ENCODE data around the gene OR2B2.

Gene OR2B2

GRCh38 chr6:27864906-27865849, 47.0 kb downstream of the OR2B2 start (continued):
- TF ChIP-seq ZNF416 (tag by site-specific recombination; IDR thresholded peaks at IDR 0.05) (no peak), ZNF155 (tag by site-specific recombination; IDR thresholded peaks at IDR 0.05) (no peak), KLF7 (tag by site-specific recombination; IDR thresholded peaks at IDR 0.05; ENCODE audit: borderline replicate concordance) (no peak), TRIM28 (IDR thresholded peaks at IDR 0.05; ENCODE audit: borderline replicate concordance, low read length) (0 out of 2 replicates have a peak, but pooled peaks have one; percentile 17), ZNF112 (tag by site-specific recombination; IDR thresholded peaks at IDR 0.05) (no peak), ZNF174 (tag by site-specific recombination; IDR thresholded peaks at IDR 0.05) (no peak), ZNF626 (tag by site-specific recombination; IDR thresholded peaks at IDR 0.05) (no peak), ZNF26 (tag by site-specific recombination; IDR thresholded peaks at IDR 0.05) (no peak), ZSCAN5A (tag by site-specific recombination; IDR thresholded peaks at IDR 0.05) (no peak), WT1 (tag by site-specific recombination; IDR thresholded peaks at IDR 0.05) (no peak), KLF8 (tag by site-specific recombination; IDR thresholded peaks at IDR 0.05) (peak; percentile 53), ZNF548 (tag by site-specific recombination; IDR thresholded peaks at IDR 0.05) (no peak), ZNF211 (tag by site-specific recombination; IDR thresholded peaks at IDR 0.05; ENCODE audit: low read depth) (no peak), PRDM1 (tag by site-specific recombination; IDR thresholded peaks at IDR 0.05) (no peak), ZSCAN4 (tag by site-specific recombination; IDR thresholded peaks at IDR 0.05) (0 out of 2 replicates have a peak, but pooled peaks have one; percentile 34), ZNF366 (tag by site-specific recombination; conservative IDR thresholded peaks at IDR 0.05) (no peak), REST (tag by site-specific recombination; IDR thresholded peaks at IDR 0.05) (no peak), ZNF549 (tag by site-specific recombination; IDR thresholded peaks at IDR 0.05) (no peak), ZNF391 (tag by site-specific recombination; IDR thresholded peaks at IDR 0.05; ENCODE audit: borderline replicate concordance, low read depth) (no peak), GLI4 (tag by site-specific recombination; IDR thresholded peaks at IDR 0.05) (no peak), ZNF76 (tag by site-specific recombination; IDR thresholded peaks at IDR 0.05; ENCODE audit: borderline replicate concordance, low read depth) (peak; percentile 29; the same call in 1 of the 2 replicates), ZNF514 (tag by site-specific recombination; IDR thresholded peaks at IDR 0.05) (no peak), SP2 (tag by site-specific recombination; IDR thresholded peaks at IDR 0.05) (peak; percentile 55), ZNF350 (tag by site-specific recombination; IDR thresholded peaks at IDR 0.05) (no peak), ZNF133 (tag by site-specific recombination; IDR thresholded peaks at IDR 0.05) (no peak), ZNF596 (tag by site-specific recombination; IDR thresholded peaks at IDR 0.05) (no peak), ZNF426 (tag by site-specific recombination; IDR thresholded peaks at IDR 0.05) (no peak), ZBTB11 (tag by site-specific recombination; conservative IDR thresholded peaks at IDR 0.05; ENCODE audit: low read depth) (no peak), ZNF777 (tag by site-specific recombination; IDR thresholded peaks at IDR 0.05; ENCODE audit: borderline replicate concordance) (no peak)

Data from HEK293 (cell line).